PC-9 (cell line): ENCODE data around the gene PLEKHA1. TPM values are rescaled to one million over a fixed set of nuclear protein-coding genes. Genes with fewer than 3 reads are reported as not detected.

Experiments
- BruUV-seq: library from RNA; stranded (reverse); fragments of 400-500 nt; replicated peaks from 2 replicates; lab custom pipeline; 2021; lab: Mats Ljungman, UMichigan
- CTCF ChIA-PET: fragments of 300-600 bp; sonication (Branson Sonifier 250); formaldehyde crosslinking; loops from one replicate; lab custom pipeline; 2022; ENCODE audit warnings: antibody characterized with exemption; lab: Charles Lee
- POLR2A ChIA-PET: fragments of 300-600 bp; sonication (Branson Sonifier 250); formaldehyde crosslinking; loops from one replicate; lab custom pipeline; 2022; ENCODE audit warnings: antibody characterized with exemption; ENCODE audit not compliant: unreplicated experiment; lab: Charles Lee
- DNase-seq, 2 experiments: peaks; one replicate each; pipeline versions ENCODE4 v3.0.0 to v3.0.0-alpha.2; 2015 to 2022; ENCODE audit warnings: mixed read lengths in 1 of 2
- H2AFZ ChIP-seq: fragments of 200-600 bp; sonication (generic); 2 replicates; pipeline ENCODE4 v1.8.1; 2017; ENCODE audit warnings: antibody characterized with exemption
- H3F3A ChIP-seq: fragments of 200-600 bp; sonication (generic); 2 replicates; pipeline ENCODE4 v1.8.1; 2017; ENCODE audit warnings: antibody characterized with exemption, mild to moderate bottlenecking, low read depth; ENCODE audit not compliant: insufficient read depth
- H3K27ac ChIP-seq: fragments of 200-600 bp; sonication (generic); 2 replicates; pipeline ENCODE4 v1.6.1; 2016; ENCODE audit warnings: mixed run types
- H3K27me3 ChIP-seq: fragments of 200-600 bp; sonication (generic); 2 replicates; pipeline ENCODE4 v1.6.1; 2016; ENCODE audit warnings: low read depth, mixed run types; ENCODE audit not compliant: insufficient read depth
- H3K36me3 ChIP-seq: fragments of 200-600 bp; sonication (generic); 2 replicates; pipeline ENCODE4 v1.6.1; 2016; ENCODE audit warnings: low read depth, mixed run types
- H3K4me1 ChIP-seq: fragments of 200-600 bp; sonication (generic); replicated peaks from 2 replicates; pipeline ENCODE4 v1.6.1; 2016; ENCODE audit warnings: mixed run types; ENCODE audit not compliant: insufficient read depth
- H3K4me2 ChIP-seq: fragments of 200-600 bp; sonication (generic); 2 replicates; pipeline ENCODE4 v1.6.1; 2017; ENCODE audit warnings: mixed run types
- H3K4me3 ChIP-seq: fragments of 200-600 bp; sonication (generic); 2 replicates; pipeline ENCODE4 v1.6.1; 2016; ENCODE audit warnings: mixed run types
- H3K79me2 ChIP-seq: fragments of 200-600 bp; sonication (generic); 2 replicates; pipeline ENCODE4 v1.6.1; 2017; ENCODE audit warnings: low read depth, mixed run types
- H3K9me2 ChIP-seq: fragments of 200-600 bp; sonication (generic); 2 replicates; pipeline ENCODE4 v1.8.1; 2017; ENCODE audit warnings: mild to moderate bottlenecking; ENCODE audit not compliant: insufficient read depth
- H3K9me3 ChIP-seq: fragments of 200-600 bp; sonication (generic); 2 replicates; pipeline ENCODE4 v1.8.1; 2016; ENCODE audit warnings: low read depth; ENCODE audit not compliant: insufficient read depth
- H4K20me1 ChIP-seq: fragments of 200-600 bp; sonication (generic); 2 replicates; pipeline ENCODE4 v1.8.1; 2017; ENCODE audit not compliant: insufficient read depth
- CTCF ChIP-seq: fragments of 200-600 bp; sonication (generic); conservative IDR thresholded peaks from 2 replicates; pipeline ENCODE4 v1.6.1; 2017; ENCODE audit warnings: mixed run types, antibody characterized with exemption, mild to moderate bottlenecking, moderate library complexity
- EZH2 ChIP-seq: fragments of 200-600 bp; sonication (generic); IDR thresholded peaks from 2 replicates; pipeline ENCODE4 v1.8.0; 2017; ENCODE audit warnings: antibody characterized with exemption, low read depth
- intact Hi-C: fragments of 100-400 bp; cut with micrococcal nuclease; formaldehyde crosslinking; loops from one replicate; pipeline ENCODE4 v1.10.0; 2022; ENCODE audit not compliant: unreplicated experiment
- total RNA-seq: library from RNA; stranded (reverse); gene quantifications from 2 replicates; pipeline ENCODE4 v1.2.3, GENCODE V29; 2021

The PLEKHA1 gene
- total RNA-seq, 1 experiment from 2014 or later: 33.8 TPM

- intact Hi-C loops: no loop called here
- Histone ChIP-seq H3K27ac (no peak overlapping the region), H2AFZ (no peak overlapping the region), H3F3A (no peaks in the 10 kb centered on the region), H3K9me2 (no peaks in the 10 kb centered on the region), H3K27me3 (no peaks in the 10 kb centered on the region), H3K4me1 (no peaks in the 10 kb centered on the region), H3K79me2 (no peaks in the 10 kb centered on the region), H3K36me3 (no peaks in the 10 kb centered on the region), H4K20me1 (no peaks in the 10 kb centered on the region), H3K4me2 (no peak overlapping the region), H3K4me3 (no peak overlapping the region), H3K9me3 (no peaks in the 10 kb centered on the region)
- TF ChIP-seq CTCF (no peak), EZH2 (no peak)
- BruUV-seq: no TSS peak
- DNase-seq: no peak
- ChIA-PET CTCF (no interaction called here), POLR2A (no interaction called here)
Observed at GRCh38 chr10:122475591-122476332, 101.3 kb downstream of the PLEKHA1 start.

GRCh38 chr10:122476333-122476695 is 101.8 kb downstream of the PLEKHA1 start:
- Histone ChIP-seq H3K9me2 (no peaks in the 10 kb centered on the region), H3K27me3 (no peaks in the 10 kb centered on the region), H4K20me1 (no peaks in the 10 kb centered on the region), H3K4me2 (no peak overlapping the region), H3K4me3 (no peak overlapping the region), H3K79me2 (no peaks in the 10 kb centered on the region), H2AFZ (no peak overlapping the region), H3F3A (no peaks in the 10 kb centered on the region), H3K27ac (no peak overlapping the region), H3K9me3 (no peaks in the 10 kb centered on the region), H3K4me1 (no peaks in the 10 kb centered on the region), H3K36me3 (no peaks in the 10 kb centered on the region)
- intact Hi-C loops: no loop called here
- BruUV-seq: no TSS peak
- CTCF ChIA-PET: no interaction called here
- TF ChIP-seq EZH2 (no peak), CTCF (no peak)
- POLR2A ChIA-PET: no interaction called here
- no peak for DNase-seq

GRCh38 chr10:122477436-122477835 is 102.9 kb downstream of the PLEKHA1 start:
- no peaks in the 10 kb centered on the region for H3K9me3 ChIP-seq
- no peak for DNase-seq
- H3K9me2 ChIP-seq: no peaks in the 10 kb centered on the region
- no peak overlapping the region for H3K4me2 ChIP-seq
- no peak overlapping the region for H2AFZ ChIP-seq
- POLR2A ChIA-PET: no interaction called here
- no peak overlapping the region for H3K27ac ChIP-seq
- H3K4me1 ChIP-seq: no peaks in the 10 kb centered on the region
- no peaks in the 10 kb centered on the region for H3K27me3 ChIP-seq
- no peaks in the 10 kb centered on the region for H4K20me1 ChIP-seq
- intact Hi-C loops: no loop called here
- H3K79me2 ChIP-seq: no peaks in the 10 kb centered on the region
- BruUV-seq: no TSS peak
- no peaks in the 10 kb centered on the region for H3F3A ChIP-seq
- H3K4me3 ChIP-seq: no peak overlapping the region
- H3K36me3 ChIP-seq: no peaks in the 10 kb centered on the region
- CTCF ChIA-PET: no interaction called here
- TF ChIP-seq EZH2: no peak
- TF ChIP-seq CTCF: no peak
